ENCODE results near the gene KCNC2. TPM values are rescaled to one million over a fixed set of nuclear protein-coding genes. Genes with fewer than 3 reads are reported as not detected.

The KCNC2 gene
- polyA plus RNA-seq, 3 donors = not detected

DNA sequence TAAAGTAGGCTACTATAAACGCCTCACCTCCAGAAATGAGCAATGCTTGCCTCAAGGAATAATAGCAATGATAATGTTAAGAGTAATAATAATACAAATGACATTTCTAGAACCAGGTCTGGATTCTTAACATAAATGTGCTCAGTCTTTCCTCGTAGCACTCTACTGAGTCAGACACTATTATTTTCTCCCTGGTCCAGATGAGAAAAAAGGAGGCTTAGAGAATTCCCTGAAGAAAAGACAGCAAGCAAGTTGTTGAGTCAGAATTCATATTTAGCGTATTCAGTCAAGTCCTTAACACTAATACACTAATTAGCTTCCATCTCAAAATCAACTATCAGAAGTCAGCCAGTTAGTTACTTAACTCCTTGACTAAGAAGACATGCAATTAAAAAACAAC is 13.2 kb downstream of the KCNC2 start:
- H3K9me3 ChIP-seq (replicated peaks in 1 of 2; ENCODE audit: control insufficient read depth in 1 of 2, insufficient read depth in 1 of 2, low read length in 2 of 2) = no peaks in the 10 kb centered on the region
- no peaks in the 10 kb centered on the region for H3K36me3 ChIP-seq (replicated peaks in 1 of 2; ENCODE audit: control insufficient read depth in 1 of 2, insufficient read depth in 2 of 2, low read length in 2 of 2)
- no peaks in the 10 kb centered on the region for H3K4me1 Mint-ChIP-seq
- no peak overlapping the region for H3K4me2 ChIP-seq (replicated peaks; ENCODE audit: extremely low read depth, low read length, poor library complexity, severe bottlenecking)
- intact Hi-C loops (cut with micrococcal nuclease) = no loop called here
- H3K9me3 Mint-ChIP-seq = no peaks in the 10 kb centered on the region
- H3K27ac ChIP-seq (ENCODE audit: low read depth in 1 of 2, low read length in 2 of 2) = no peak overlapping the region
- 100% methylated on average over 1 of the region's 3 CpGs for WGBS (ENCODE audit: insufficient coverage)
- H3K79me2 ChIP-seq (ENCODE audit: insufficient read depth, low read length) = no peaks in the 10 kb centered on the region
- H3K27ac Mint-ChIP-seq = no peak overlapping the region
- H3K27me3 ChIP-seq (ENCODE audit: control insufficient read depth in 2 of 2, insufficient read depth in 2 of 2, low read length in 2 of 2) = peaks cover 0 to 2% of the 10 kb centered on the region in 2 donors
- peaks cover 2 to 5% (median 3%) of the 10 kb centered on the region in 3 donors for H3K27me3 Mint-ChIP-seq (ENCODE audit: low read depth in 3 of 3)
- H4K20me1 ChIP-seq (ENCODE audit: insufficient read depth, low read length) = no peaks in the 10 kb centered on the region
- H3K36me3 Mint-ChIP-seq = no peaks in the 10 kb centered on the region
- no peaks in the 10 kb centered on the region for H3K4me1 ChIP-seq (ENCODE audit: control insufficient read depth in 1 of 2, insufficient read depth in 2 of 2, low read length in 2 of 2)
- no peak overlapping the region for H3K4me3 Mint-ChIP-seq
- no peak overlapping the region for H3K9ac ChIP-seq (ENCODE audit: insufficient read depth, low read length, poor library complexity, severe bottlenecking)
- no peak for DNase-seq
- no peak overlapping the region for H3K4me3 ChIP-seq (replicated peaks in 1 of 3; ENCODE audit: low read depth in 2 of 3, low read length in 3 of 3)
- TF ChIP-seq CTCF (IDR thresholded peaks at IDR 0.05) = no peak
- no peak overlapping the region for H2AFZ ChIP-seq (ENCODE audit: insufficient read depth, low read depth, low read length, poor library complexity, severe bottlenecking)

DNA sequence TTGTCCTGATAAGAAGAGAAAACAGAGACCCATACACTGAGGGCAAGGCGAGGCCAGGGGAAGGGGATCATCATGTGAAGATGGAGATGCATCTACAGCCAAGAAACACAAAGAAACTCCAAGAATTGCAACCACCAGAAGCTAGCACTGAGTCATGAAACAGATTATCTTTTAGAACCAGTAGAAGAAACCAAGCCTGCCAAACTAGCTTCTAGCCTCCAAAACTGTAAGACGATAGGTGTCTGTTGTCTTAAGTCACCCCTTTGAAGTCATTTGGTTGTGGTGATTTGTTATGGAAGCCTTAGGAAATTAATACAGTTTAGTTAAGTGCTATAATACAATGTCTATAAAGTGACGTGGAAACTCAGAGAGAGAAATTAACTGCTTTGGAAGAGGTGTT is 15.4 kb downstream of the KCNC2 start:
- Mint-ChIP-seq H3K4me1 (no peaks in the 10 kb centered on the region), H3K9me3 (no peaks in the 10 kb centered on the region), H3K36me3 (no peaks in the 10 kb centered on the region), H3K27me3 (ENCODE audit: low read depth in 3 of 3) (peaks cover 2 to 3% (median 2%) of the 10 kb centered on the region in 3 donors), H3K4me3 (no peak overlapping the region), H3K27ac (no peak overlapping the region)
- no peak for DNase-seq
- no peak for TF ChIP-seq CTCF (IDR thresholded peaks at IDR 0.05)
- Histone ChIP-seq H3K27ac (ENCODE audit: low read depth in 1 of 2, low read length in 2 of 2) (no peak overlapping the region), H3K27me3 (ENCODE audit: control insufficient read depth in 2 of 2, insufficient read depth in 2 of 2, low read length in 2 of 2) (no peaks in the 10 kb centered on the region), H3K9ac (ENCODE audit: insufficient read depth, low read length, poor library complexity, severe bottlenecking) (no peak overlapping the region), H3K4me1 (ENCODE audit: control insufficient read depth in 1 of 2, insufficient read depth in 2 of 2, low read length in 2 of 2) (no peaks in the 10 kb centered on the region), H3K9me3 (replicated peaks in 1 of 2; ENCODE audit: control insufficient read depth in 1 of 2, insufficient read depth in 1 of 2, low read length in 2 of 2) (no peaks in the 10 kb centered on the region), H2AFZ (ENCODE audit: insufficient read depth, low read depth, low read length, poor library complexity, severe bottlenecking) (no peak overlapping the region), H3K79me2 (ENCODE audit: insufficient read depth, low read length) (no peaks in the 10 kb centered on the region), H3K4me3 (replicated peaks in 1 of 3; ENCODE audit: low read depth in 2 of 3, low read length in 3 of 3) (no peak overlapping the region), H3K4me2 (replicated peaks; ENCODE audit: extremely low read depth, low read length, poor library complexity, severe bottlenecking) (no peak overlapping the region), H3K36me3 (replicated peaks in 1 of 2; ENCODE audit: control insufficient read depth in 1 of 2, insufficient read depth in 2 of 2, low read length in 2 of 2) (no peaks in the 10 kb centered on the region), H4K20me1 (ENCODE audit: insufficient read depth, low read length) (no peaks in the 10 kb centered on the region)
- intact Hi-C loops (cut with micrococcal nuclease) = no loop called here
- WGBS (ENCODE audit: insufficient coverage) = no CpG with 5 or more reads among the region's 3 CpGs

Data from CD14-positive monocyte (primary cell).